Stimulated activated CD8-positive, alpha-beta memory T cell treated with anti-CD3 and anti-CD28 coated beads, Interleukin-12 subunit alpha, Interleukin-12 subunit beta, amount 100 ng/mL, for 24 hours (primary cell): ENCODE results near the gene NUP210L.
A peak's percentile ranks its signal among the peaks of the same experiment; 100 is the strongest.
"Not testable (repeated sequence)": the region's sequence is repeated elsewhere in the genome, so short reads cannot be mapped to it uniquely, and the experiment has no call there.

ENCODE experiments used
- DNase-seq: peaks from one replicate; pipeline ENCODE4 v3.0.0-alpha.2; 2020; ENCODE audit errors: extremely low read depth

The NUP210L gene

DNA sequence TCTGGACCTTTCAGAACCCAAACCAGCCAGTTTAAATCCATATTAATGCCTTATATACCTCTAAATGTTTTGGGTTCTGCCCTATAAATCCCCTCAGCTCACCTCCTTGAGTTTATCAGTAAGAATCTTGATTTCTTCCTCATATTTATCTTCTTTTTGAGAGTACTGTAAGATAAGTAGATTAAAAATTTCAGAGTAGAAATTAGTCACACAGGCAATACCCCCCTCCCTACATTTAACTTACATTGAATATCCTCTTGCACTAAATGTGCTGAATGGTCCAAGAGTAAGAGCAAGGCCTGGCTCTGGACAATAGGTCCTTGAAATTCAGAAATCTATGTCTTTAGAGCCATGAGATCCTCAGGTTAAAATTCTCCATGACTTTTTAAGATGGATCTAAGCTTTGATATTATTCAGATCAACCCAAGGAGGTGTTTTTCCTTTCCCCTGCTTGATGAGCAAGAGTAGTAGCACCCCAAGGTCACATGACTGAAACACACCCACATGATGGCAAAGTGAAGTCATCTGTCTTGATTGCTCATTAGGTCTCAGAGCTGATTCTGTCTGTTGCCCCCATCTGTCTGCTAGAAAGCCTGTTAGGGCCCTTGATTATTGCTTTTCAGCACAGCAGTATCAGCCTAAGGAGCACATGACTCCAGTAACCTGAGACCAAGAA lies 15.8 kb upstream of the NUP210L start:
- peak; percentile 32 for DNase-seq

DNA sequence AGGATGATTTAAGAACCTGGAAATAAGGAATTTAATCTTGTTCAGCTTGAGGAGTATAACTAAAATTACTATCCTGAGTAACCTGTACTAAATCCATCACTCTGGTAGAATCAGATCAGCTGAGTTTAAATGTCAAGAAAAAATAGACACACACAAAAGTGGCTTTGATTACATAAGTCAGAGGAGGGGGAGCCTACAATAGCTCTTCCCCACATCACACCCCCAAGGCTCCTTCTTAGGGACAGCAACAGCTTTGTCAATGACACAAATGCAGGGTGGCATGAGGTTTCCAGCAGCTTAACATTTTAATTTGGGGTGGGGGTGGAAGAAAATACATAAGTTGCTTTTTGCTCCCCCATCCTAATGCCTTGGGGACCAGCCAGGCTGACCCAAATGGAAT lies 12.6 kb upstream of the NUP210L start:
- no peak for DNase-seq

DNA sequence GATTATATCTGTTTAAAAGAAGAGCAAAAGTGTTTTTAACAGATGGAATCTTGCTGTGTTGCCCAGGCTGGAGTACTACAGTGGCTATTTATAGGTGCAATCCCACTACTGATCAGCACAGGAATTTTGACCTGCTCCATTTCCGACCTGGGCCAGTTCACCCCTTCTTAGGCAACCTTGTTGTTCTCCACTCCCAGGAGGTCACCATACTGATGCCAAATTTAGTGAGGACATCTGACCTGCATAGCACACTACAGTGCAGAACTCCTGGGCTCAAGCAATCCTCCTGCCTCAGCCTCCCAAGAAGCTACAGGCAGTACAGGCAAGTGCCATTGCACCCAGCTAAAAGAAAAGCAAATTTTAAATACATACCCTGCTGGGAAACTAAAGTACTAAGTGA lies 11.3 kb upstream of the NUP210L start:
- DNase-seq, result no peak

DNA sequence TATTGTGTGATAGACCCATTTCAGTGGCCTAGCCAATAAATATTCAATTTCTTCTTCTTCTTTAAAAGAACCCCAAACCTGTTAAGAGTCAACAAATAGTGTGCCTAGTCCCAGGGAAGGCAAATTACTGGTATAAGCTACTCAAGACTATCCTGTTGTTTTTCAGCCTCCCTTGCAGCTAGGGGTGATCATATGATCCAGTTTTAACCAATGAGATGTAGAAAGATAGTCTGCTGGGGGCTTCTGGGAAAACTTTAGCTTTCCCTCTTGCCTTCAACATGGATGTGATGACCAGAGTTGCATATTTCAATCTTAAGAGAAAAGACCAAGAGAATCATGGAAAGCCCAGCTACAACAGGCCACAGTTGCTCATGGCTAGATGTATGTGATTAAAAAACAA lies 4.7 kb upstream of the NUP210L start:
- no peak for DNase-seq

DNA sequence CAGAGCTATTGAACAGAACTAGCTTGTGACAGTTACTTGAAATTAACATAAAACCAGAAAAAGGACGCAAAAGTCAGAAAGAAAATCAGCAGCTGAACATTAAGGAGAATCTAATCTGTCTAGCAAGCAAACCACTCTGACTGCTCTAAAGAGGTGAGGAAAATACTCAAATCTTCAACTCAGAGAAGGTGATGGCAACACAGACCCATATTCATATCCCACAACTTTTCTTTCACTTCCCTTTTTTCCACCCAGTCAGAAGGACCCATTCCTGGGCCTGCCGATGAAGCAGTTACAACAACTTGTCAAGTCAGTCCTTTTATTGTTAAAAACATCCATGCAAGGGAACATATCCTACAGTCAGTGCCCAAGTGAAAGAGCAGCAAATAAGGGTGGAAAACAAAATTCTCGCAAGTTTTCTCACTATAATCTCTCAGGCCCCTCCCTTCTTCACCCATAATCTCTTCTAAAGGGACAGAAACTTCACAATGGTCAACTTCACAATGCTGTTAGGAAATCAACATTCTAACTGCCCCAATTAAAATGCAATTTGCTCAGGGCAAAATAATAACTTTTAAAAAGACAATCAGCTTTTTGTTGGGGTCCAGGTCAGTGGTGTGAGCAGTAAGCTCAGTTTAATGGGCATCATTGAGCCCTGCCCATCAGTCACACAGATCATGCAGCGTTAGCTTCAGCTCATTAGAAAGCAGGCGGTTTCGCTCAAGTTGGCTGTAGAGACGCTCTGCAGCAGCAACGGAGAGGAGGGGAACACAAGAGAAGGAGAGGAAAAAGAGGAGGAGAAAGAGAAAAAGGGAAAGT lies 3.6 kb upstream of the NUP210L start:
- no peak for DNase-seq

DNA sequence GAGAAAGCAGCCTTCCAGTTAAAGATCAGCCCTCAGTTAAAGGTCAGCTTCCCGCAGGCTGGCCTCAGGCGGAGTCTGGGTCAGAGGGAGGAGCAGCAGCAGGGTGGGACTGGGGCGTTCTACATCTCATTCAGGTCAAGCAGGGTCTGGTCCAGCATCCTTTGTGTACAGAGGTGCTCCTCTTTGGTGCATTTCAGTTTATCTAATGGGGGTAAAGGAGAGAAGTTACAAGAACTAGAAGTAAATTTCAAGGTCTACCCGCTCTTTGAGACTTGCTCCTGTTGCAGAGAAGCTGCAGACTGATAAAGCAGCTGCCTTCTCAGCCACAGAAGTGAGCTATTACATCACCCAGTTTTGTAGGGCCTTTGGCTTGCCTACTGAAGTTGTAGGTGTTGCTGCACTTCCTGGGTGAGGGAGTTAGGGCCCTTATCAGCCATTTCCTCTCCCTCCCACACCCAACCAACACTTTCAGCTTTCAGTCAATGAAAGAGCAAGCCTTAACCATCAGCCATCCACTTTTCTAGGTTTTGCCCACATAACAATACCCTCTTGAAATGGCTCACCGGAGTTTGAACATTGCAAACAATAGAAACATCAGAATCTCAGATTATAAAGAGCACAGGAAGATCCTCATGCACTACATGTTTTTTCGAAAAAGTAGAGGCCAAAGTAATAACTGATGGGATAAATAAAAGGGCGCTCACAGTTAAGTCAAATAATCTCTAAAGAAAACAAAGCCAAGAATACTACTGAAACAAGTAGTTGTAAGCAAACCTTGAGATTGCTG lies 2.8 kb upstream of the NUP210L start:
- peak; percentile 45 for DNase-seq

DNA sequence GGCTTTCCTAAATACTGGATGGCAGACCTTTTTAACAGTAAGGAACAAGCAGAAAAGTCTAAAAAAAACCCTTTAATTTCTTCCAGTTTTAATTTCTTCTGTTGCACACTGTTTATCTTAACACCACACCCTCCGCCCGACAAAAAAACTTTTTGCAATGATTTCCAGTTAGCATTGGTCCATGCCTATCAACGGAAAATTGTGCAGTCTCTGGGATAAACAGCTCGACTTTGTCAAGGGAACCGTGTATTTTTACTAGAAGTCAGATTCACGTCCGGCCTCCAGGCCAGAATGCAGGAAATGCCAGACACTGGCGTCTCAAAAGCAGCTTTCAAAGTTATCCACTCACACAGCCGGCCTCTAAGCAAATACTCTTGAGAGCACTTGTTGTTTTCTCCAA lies 378 bp upstream of the NUP210L start:
- DNase-seq, result no peak

DNA sequence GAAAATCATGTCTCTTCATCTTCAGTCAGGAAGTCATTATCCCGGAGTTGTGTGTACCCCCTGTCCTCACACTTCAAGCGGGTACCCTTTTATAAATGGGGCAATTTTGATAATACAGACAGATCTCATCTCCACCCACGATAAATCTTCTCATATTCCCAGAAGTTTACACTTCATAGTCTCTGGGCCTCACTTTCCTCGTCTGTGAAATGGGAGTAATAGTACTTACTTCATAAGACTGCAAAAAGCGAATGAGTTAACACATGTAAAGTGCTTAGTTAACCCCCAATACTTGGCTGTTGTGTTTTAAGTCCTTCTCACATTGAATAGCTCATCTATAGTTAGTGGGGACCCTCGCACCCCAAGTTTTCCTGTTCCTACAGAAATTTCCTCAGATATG lies 820 bp downstream of the NUP210L start:
- no peak for DNase-seq

DNA sequence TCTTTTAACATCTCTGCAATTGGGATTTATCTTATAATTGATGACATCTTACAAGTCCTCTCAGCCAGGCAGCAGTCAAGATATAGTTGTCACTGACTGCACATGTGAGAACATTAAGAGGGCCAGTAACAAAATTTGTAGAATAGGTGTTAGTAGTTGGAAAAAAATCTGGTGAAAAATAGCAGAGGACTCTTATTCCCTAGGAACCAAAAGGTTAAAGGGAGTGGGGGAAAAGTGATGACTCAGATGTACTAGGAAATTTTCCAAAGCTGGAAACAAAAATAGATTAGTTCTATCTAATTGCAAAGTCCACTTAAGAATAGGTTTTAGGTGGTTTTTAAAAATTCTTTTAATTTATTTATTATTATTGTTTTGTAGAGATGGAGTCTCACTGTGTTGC lies 3.6 kb downstream of the NUP210L start:
- no peak for DNase-seq

DNA sequence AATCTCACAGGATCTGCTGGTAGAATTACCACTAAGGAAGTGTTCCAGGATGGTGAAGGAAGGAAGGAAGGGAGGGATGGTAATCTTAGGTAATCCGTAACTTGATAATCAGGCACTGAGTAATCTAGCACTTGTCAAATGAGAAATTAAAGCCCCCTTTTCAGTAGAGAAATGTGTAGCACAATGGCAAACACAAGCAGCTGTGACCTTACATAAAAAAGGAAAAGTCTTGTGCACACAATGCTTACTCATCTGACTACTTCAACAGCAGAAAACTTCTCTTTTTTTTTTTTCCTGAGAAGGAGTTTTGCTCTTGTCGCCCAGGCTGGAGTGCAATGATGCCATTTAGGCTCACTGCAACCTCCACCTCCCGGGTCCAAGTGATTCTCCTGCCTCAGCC lies 6.1 kb downstream of the NUP210L start:
- no peak for DNase-seq

DNA sequence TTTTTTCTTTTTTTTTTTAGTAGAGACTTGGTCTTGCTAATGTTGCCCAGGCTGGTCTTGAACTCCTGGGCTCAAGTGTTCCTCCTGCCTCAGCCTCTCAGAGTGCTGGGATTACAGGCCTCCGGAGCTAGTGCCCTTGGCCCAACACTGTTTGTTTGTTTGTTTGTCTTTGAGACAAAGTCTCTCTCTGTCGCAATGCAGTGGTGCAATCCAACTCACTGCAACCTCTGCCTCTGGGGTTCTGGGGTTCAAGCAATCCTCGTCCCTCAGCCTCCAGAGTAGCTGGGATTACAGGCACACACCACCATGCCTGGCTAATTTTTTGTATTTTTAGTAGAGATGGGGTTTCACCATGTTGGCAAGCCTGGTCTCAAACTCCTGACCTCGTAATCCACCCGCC lies 7.4 kb downstream of the NUP210L start:
- not testable (repeated sequence) for DNase-seq

DNA sequence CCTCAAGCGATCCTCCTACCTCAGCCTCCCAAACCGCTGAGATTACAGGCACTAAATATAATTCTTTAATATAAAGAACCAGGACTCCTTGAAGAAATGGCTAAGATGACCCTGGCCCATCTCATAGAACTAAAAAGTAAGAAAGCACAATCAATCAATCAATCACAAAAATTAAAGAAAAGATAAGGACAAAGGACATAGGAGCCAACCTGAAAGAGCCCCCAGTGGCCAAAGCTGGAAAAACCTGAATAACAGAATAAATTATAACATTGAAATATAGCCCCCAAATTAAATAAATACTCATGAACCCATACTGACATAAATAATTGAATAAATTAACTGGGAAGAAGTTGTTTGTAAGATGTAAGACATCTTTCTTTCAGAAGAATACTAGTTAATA lies 8.9 kb downstream of the NUP210L start:
- no peak for DNase-seq

DNA sequence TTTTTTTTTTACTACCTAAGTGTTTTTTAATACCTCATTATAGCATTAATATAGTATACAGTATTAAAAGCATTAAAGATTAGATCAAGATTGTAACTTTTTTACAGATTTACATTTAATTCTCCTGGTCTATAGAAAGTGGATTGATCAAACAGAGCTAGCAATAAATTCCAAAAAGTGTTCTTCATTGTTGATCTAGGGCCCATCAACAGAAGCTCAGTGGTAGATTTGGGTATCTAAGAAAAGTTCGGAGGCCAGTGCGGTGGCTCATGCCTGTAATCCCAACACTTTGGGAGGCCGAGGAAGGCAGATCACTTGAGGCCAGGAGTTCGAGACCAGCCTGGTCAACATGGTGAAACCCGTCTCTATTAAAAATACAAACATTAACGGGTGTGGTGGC lies 12.5 kb downstream of the NUP210L start:
- DNase-seq, result no peak

DNA sequence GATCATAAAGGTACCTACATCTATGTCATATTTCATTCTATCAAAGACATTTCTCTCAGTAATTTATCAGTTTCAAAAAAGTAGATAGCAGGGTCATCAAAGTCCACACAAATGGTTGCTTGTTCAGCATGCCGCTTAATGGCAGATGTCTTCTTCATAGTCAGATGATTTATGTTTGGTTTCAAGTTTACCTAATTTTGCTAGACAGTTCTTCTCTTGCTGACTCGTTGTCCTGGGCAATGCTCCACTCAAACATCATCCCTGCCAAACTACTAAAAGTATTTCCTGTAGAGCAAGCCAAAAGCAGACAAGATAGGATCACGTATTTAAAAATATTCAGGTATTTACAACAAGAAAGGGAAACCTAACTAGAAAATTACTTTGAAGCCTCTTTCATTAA lies 13.6 kb downstream of the NUP210L start:
- no peak for DNase-seq

DNA sequence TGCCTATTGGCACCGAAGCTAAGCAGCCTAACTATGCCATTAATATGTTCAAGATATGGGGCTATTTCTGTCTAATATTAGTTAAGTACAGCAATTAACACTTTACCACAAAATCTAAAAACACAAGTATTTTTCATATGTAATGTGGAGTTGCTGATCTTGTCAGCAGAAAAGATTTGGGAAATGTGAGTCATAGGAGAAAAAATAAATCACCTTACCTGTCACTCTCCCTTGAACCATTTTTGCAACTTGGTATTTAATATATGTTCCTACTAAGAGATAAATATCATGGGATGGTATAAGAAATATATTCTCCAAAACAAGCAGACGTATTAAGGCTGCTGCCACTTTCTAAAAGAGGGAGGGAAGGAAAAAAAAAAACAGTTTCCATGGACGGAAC lies 17.0 kb downstream of the NUP210L start:
- DNase-seq, result no peak

DNA sequence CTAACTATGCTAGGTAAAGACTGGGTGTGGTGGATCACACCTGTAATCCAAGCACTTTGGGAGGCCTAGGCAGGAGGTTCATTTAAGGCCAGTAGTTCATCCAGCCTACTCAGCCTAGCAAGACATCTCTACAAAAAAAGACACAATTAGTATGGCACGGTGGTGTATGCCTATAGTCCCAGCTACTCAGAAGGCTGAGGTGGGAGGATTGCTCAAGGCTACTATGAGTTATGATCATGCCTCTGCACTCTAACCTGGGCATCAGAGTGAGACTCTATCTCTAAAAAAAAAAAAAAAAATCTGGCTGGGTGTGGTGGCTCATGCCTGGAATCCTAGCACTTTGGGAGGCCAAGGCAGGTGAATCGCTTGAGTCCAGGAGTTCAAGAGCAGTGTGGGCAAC lies 21.6 kb downstream of the NUP210L start:
- no peak for DNase-seq

DNA sequence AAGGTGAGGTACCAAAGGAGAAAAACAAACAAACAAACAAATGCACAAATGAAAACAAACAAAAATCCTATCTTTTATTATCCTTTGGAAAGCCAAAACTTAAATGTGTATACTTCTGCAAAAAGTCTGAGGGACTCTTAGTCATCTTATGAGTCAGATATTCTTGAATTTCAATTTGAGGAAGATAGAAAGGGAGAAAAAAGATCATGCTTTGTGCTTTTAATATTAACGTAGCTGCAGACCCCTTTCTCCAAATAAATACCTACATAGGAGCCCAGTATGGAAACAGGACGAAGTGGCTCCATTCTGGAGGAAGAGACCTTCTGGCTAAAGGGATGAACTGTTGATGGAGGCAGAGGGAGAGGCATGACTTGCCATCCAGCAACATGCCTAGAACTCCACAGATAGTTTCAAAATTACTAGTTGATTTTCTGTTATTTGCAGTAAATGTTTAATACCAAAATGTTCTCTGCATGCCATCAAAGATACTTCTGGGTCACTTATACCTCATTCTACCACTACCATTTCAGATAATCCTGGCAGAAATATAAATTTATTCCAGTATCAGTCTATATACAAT lies 25.4 kb downstream of the NUP210L start:
- no peak for DNase-seq

DNA sequence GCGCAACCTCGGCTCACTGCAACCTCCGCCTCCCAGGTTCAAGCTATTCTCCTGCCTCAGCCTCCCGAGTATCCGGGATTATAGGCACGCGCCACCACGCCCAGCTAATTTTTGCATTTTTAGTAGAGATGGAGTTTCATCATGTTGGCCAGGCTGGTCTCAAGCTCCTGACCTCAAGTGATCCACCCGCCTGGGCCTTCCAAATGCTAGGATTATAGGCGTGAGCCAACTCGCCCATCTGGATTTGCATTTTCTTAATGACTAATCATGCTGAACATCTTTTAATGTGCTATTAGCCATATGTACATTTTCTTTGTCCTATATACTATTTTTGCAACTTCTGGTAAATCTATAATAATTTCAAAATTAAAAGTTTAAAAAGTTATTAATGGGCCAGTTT lies 31.7 kb downstream of the NUP210L start:
- DNase-seq, result not testable (repeated sequence)

DNA sequence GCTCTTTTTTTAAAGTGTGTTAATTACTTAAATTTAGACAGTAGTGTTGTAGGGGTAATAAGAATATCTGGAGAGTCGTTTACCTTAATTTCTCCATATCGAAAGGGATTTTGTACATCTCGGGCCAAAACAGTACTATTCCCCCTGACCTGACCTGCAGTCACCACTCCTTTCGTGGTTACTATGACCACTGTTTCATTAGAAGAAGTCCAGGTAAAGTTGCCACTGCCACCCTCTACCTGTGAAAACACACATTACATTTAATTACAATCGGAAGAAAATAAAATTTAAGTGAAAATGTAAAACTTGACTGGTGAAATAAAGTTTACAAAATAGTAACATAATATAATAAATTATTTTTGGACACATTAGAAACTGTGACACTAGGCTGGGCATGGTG lies 37.2 kb downstream of the NUP210L start:
- DNase-seq, result no peak

DNA sequence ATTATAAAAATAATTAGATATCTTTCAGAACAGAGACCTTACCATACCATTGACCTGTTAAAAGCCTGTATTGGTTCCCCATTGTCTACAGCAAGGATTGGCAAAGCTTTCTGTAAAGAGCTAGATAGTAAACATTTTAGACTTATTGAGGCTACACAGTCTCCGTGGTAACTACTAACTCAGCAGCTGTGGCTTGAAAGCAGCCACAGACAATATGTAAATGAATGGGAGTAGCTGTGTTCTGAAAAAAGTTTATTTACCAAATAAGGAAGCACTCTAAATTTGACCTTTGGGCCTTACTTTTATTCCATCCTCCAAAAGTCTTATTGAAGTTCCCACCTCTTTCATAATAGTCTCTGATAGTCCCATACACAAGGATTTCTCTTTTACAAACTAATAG lies 39.7 kb downstream of the NUP210L start:
- DNase-seq, result no peak

DNA sequence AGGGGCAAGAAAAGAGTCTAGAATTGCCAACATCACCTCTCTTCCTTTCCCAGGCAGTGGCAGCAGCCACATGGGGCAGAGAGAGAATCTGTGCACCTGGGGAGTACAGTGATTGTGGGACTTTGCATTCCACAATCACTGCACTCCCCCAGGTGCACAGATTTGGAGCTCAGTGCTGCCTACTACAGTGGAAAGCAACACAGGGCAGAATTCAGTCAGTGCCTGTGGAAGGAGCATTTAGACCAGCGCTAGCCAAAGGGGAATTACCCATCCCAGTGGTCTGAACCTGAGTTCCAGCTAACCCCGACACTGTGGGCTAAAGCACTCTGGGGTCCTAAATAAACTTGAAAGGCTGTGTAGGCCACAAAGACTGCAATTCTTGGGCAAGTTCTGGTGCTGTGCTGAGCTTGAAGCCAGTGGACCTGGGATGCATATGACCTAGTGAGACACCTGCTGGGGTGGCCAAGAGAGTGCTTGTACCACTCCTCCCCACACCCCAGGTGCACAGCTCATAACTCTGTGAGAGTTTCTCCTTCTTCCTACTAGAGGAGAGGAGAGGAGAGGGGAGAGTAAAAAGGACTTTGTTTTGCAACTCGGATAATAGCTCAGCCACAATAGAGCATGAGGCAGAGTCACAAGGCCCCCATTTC lies 50.3 kb downstream of the NUP210L start:
- no peak for DNase-seq

DNA sequence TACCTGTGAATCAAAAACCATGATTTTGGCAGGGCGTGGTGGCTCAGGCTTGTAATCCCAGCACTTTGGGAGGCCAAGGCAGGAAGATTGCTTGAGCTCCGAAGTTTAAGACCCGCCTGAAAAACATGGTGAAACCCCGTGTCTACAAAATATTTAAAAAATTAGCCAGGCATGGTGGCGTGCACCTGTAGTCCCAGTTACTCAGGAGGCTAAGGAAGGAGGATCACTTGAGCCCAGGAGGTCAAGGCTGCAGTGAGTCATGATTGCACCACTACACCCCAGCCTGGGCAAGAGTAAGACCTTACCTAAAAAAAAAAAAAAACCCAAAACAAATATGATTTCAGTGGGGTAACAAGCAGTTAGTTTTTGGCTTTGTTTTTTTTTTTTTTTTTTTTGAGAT lies 54.7 kb downstream of the NUP210L start:
- DNase-seq, result not testable (repeated sequence)
